ENCODE measurements around the gene BATF3.
"Not testable (repeated sequence)": the region's sequence is repeated elsewhere in the genome, so short reads cannot be mapped to it uniquely, and the experiment has no call there.

BATF3 gene

DNA sequence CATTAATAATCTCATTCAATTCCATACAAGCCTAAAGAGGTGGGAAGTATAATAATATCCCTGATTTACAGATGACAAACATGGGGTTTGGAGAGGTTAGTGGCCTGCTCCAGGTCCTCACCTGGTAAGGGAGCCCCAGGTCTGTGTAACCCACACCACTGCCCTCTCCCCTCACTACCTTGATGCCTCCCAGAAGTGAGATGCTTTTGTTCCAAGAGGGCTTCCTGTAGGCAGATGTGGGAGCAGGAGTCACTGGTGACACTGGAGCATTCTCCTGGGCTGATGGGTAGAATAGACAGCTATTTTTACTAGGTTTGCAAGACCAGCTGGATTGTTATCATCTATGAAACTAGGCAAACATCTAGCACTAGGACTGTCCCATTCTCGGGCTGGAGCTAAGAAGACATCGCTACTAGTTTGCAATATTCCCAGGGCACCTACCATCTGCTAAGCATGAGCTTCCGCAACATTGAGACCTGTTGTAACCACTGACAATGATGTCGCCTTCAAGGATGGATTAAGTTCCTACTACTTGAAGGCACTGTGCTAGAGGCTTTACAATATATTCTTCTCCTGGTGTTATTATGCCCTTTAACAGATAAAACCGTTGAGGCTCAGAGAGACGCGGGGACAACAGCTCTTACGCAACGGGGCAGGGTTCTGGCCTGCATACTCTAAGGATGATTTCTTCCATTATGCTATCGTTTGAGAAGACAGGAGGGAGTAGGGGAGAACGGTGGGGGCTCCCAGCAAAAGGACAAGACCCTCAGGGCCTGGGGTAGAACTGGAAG lies 35.0 kb downstream of the BATF3 start:
- in situ Hi-C loops (cut with MboI; ENCODE audit: low sequenced_read_pairs), result no loop called here

- in situ Hi-C loops (cut with MboI; ENCODE audit: low sequenced_read_pairs), result not testable (repeated sequence)
Measured at GRCh38 chr1:212658250-212658649, 41.4 kb downstream of the BATF3 start.

DNA sequence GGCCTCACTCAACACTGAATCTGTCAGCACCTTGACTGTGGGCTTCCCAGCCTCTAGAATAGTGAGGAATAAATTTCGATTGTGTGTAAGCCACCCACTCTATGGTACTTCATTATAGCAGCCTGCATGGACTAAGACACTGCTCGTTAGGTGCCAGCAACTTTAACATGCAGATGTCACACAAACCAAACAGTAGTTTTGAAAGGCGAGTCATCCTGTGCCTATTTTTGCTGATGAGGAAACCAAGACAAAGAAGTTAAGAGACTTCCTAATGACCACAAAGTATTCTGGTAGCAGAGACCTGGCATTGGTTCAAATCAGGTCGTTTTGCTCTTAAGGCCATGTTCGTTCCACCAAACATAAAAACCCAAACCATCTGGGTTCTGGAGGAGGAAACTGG lies 42.9 kb downstream of the BATF3 start:
- in situ Hi-C loops (cut with MboI; ENCODE audit: low sequenced_read_pairs), result no loop called here

GRCh38 chr1:212655668-212656440 lies 43.8 kb downstream of the BATF3 start:
- in situ Hi-C loops (cut with MboI; ENCODE audit: low sequenced_read_pairs), result no loop called here

DNA sequence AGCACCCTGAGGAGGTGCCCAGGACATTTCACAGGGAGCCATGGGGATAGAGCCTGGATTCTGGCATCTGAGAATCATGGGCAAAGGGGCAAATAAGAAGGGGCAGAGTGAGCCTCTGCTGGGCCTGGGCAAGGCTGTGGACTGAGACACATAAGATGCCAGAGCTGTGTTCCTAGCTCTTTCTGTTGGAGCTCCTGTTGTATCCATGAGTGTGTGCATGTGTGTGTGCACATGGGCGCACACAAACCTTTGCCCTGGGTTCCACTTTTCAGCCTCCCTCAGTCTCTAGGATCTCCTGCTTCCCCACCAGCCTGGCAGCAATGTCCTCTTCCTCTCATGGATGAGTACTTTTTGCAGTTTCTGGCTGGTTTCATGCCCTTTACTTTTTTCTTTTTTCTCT lies 47.0 kb downstream of the BATF3 start:
- in situ Hi-C loops (cut with MboI; ENCODE audit: low sequenced_read_pairs), result no loop called here

GRCh38 chr1:212651977-212652376 lies 47.7 kb downstream of the BATF3 start:
- in situ Hi-C loops (cut with MboI; ENCODE audit: low sequenced_read_pairs), result no loop called here

DNA sequence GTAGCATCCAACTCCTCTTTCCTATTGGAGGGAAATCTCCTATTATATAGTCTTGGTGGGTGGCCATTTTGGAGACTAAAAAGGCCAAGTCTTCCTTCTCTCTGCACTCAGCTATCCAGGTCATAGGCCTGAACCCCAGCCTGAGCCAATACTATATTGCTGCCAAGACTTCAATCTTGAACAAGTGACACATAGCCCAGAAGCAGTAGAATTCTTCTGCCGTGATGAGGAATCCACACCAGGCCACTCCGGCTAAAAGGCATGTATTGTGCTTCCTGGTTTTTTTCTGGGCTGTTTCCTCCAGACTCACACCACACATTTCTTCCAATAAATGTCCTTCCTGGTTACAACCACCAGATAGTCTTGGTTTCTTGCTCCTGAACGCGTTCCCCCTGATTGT lies 48.1 kb downstream of the BATF3 start:
- in situ Hi-C loops (cut with MboI; ENCODE audit: low sequenced_read_pairs), result no loop called here

DNA sequence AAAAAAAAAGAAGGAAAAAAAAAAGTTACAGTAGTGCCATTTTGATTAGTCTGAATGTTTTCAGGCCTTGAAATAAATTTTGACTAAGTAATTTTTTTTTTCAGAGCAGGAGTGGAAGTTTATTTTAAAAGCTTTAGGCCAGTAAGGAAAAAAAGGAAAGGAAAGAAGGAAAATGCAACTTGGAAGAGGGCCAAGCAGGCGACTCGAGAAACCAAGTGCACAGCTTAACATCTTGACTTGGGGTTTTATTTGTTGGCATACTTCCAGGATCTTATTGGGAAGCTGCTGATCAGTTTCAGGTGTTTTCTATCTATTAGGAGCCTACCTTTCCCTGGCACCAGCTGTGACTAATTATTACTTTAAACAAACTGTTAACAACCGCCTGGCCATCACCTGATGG lies 49.4 kb downstream of the BATF3 start:
- in situ Hi-C loops (cut with MboI; ENCODE audit: low sequenced_read_pairs), result no loop called here

GRCh38 chr1:212649020-212649419 lies 50.6 kb downstream of the BATF3 start:
- in situ Hi-C loops (cut with MboI; ENCODE audit: low sequenced_read_pairs), result no loop called here

DNA sequence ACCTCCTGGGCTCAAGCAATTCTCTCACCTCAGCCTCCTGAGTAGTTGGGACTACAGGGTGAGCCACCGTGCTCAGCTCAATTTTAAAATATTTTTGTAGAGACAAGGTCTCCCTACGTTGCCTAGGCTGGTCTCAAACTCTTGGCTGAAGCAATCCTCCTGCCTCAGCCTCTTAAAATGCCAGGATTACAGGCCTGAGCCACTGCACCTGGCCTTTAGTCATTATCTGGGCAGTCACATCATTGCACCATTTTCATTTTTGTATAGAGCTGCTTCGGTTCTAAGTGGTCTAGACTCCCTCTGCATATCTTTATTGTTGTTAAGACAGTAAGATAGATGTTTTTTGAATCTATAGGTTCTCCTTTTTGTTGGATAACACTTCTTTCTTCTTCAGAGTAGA lies 51.2 kb downstream of the BATF3 start:
- in situ Hi-C loops (cut with MboI; ENCODE audit: low sequenced_read_pairs), result no loop called here

DNA sequence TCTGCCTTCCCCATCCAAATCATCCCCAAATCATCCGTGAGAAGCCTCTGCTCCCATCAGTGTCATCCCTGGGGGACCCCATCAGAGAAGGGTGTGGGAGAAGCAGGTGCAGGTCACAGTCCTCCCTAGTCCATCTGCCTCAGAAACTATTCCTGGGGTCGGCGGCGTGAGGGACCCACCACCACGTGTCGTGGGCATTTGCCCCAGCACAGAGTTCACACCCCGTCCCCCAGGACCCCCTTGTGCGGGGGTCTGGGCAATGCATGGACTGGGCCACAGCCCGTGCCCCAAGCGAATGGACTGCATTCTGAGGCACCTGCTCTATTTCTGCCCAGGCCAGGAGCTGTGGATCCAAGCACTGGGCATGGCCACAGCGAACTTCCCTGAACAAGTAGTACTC lies 52.6 kb downstream of the BATF3 start:
- in situ Hi-C loops (cut with MboI; ENCODE audit: low sequenced_read_pairs), result no loop called here

DNA sequence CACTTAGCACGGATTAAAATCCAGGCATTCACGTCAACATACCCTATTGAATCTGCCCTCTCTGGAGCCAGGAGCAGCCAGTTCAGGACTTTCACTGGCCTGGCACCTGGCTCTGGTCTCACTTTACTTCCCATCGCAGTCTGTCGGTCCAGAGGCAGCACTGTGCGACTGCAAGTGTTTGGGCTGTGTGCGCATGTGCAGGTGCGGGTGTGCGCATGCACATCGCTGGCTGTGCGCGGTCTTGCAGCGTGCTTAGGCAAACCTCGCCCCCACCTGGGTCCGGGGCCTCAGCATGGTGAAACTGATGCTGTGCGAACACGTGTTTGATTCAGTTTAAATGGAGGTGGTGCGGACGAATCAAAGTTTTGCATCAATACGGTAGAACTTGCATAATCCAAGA lies 53.1 kb downstream of the BATF3 start:
- in situ Hi-C loops (cut with MboI; ENCODE audit: low sequenced_read_pairs), result no loop called here

GRCh38 chr1:212645546-212646543 lies 53.8 kb downstream of the BATF3 start:
- in situ Hi-C loops (cut with MboI; ENCODE audit: low sequenced_read_pairs), result no loop called here

DNA sequence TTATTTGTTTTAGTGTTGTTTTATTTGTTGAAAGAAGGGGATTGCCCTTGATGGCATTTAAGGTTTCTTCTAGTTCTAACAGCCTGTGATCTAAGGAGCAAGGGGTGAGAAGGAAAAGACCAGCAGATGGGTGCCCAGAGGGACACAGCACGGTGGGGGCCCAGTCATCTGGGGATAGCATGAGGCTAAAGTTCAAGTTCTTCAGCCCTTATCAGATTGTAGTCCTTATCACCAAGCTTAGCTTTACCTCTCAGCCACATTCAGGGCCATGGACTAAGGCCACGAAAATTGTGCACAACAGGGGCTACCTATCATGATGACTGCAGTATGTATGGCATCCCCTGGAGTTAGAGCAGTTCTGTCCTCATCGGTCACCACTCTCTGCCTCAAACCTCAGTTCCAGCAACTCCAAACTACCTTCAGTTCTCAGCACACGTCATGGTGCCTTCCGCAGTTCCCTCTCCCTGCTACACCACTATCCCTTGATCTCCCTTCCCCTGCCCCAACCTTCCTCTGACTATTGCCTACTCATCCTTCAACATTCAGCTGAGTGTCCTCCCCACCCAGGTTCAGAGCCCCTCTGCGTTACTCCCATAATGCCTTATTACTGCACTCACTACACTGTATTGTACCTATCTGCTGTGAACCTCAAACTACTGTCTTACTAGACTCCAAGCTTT lies 54.6 kb downstream of the BATF3 start:
- in situ Hi-C loops (cut with MboI; ENCODE audit: low sequenced_read_pairs), result no loop called here

DNA sequence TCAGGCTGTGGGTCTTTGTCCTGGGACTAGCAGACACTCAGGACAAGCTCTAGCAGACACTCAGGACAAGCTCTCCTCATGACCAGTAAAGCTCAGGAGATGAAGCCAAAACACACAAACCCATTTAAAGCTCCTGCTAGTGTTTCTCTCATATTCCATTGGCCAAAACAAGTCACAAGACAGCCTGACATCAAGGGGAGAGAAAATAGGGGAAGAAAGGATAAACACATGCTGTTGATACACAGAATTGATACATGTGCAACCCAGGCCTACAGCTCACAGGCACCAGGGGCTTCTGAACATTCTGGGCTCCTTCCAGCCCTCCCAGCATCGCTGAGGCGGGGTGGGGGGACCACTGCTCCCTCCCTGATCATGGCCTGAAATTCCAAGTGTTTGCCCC lies 55.8 kb downstream of the BATF3 start:
- in situ Hi-C loops (cut with MboI; ENCODE audit: low sequenced_read_pairs), result no loop called here

DNA sequence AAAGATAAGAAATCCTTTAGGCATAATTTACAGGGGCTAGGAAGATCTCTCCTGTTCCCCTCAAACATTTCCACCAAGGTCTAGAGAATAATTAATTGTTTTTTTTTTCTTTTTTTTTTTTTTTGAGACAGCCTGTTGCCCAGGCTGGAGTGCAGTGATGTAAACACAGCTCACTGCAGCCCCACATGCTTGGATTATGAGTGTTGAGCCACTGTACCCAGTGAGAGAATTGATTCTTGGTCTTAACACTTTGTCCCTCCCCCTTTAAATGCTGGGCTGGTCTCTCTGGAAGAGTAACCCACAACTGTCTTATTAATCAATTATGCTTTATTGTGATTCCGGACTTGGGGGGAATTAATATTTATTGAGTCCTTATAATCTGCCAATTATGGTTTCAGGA lies 57.7 kb downstream of the BATF3 start:
- in situ Hi-C loops (cut with MboI; ENCODE audit: low sequenced_read_pairs), result no loop called here

GRCh38 chr1:212640223-212640878 lies 59.3 kb downstream of the BATF3 start:
- in situ Hi-C loops (cut with MboI; ENCODE audit: low sequenced_read_pairs), result no loop called here

- in situ Hi-C loops (cut with MboI; ENCODE audit: low sequenced_read_pairs), result not testable (repeated sequence)
Measured at GRCh38 chr1:212639524-212639923, 60.1 kb downstream of the BATF3 start.

DNA sequence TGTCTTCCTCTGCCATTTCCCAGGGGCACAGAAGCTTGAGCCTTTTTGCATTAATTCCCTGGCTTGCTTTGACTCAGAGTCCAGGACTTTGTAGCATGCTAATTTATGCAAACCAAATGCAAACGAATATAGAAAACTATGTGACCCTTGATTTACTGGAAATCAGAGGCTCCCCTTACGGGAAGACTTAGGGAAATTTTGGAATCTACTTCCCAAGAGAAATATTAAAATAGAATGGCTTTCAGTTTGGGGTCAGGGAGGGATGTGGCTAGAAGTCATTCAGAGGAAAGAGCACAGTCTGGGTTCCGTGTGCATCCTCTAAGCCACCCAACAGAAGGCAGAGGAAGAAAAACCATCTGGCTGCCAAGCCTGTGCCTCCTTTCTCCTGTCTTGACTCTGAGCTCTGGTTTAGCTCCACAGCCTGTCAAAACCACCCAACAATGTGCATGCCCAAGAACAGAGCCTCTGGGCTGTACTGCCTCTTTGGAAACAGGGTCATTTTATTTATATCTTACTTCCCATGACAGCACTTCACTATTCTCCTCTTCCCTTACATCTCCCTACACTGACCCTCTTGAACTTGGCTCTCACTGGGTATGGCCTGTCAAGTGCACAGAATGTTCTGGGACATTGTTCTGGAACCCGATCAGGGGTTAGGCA lies 61.0 kb downstream of the BATF3 start:
- in situ Hi-C loops (cut with MboI; ENCODE audit: low sequenced_read_pairs), result no loop called here

- in situ Hi-C loops (cut with MboI; ENCODE audit: low sequenced_read_pairs), result no loop called here
Measured at GRCh38 chr1:212637902-212638301, 61.7 kb downstream of the BATF3 start.

All from hTERT RPE-1 (cell line).